C4-2B (cell line): ENCODE data around the gene HIP1.
"Not testable (repeated sequence)": the region's sequence is repeated elsewhere in the genome, so short reads cannot be mapped to it uniquely, and the experiment has no call there.

Experiments used
- H3K27ac ChIP-seq: fragments of 450-650 bp; 2 replicates; pipeline ENCODE4 v1.5.1; 2017
- ZFX ChIP-seq: fragments of 450-650 bp; IDR thresholded peaks from 2 replicates; pipeline ENCODE4 v1.6.1; 2017
- TF ChIP-seq, protein P1 (sequence below): fragments of 450-650 bp; conservative IDR thresholded peaks from 2 replicates; pipeline ENCODE4 v1.5.1; 2017; ENCODE audit warnings: mild to moderate bottlenecking

HIP1 gene

DNA sequence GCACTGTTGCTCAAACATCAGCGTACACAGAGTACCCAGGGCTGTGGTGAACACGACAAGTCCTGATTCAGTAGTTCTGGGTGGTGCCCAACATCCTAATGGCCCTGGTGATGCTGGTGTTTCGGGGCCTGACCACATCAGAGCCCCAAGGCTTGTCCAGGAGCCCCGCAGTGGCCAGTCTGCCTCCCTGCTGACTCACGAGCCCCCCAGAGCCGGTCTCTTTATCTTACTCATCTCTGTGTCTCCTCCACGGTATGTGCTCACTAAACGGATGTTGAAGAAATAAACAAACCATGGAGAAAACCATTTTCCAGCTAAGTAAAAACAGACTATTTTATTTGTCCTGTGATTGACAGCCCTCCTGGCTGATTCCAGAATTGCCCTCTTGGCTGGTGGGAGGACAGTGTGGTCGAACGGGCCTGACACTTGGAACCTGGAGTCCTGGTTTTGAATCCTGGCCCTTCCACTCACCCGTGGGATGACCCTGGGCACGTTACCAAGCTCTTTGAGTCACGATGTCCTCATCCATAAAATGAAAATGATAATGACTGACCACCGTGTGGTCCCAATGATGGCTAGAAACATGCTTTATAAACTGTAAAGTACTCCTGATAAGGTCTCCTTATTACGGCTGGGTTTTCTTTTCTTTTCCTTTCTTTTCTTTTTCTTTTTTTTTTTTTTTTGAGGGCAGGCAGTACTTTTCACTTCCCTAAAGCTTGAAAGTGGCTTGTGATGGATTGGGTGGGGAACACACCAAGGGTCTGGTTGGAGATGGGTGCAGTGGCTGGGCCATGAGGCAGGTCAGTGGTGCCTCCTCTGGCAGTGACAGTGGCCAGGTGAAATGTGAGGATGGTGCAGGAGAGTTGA lies 5.7 kb downstream of the HIP1 start:
- TF ChIP-seq, protein P1, sequence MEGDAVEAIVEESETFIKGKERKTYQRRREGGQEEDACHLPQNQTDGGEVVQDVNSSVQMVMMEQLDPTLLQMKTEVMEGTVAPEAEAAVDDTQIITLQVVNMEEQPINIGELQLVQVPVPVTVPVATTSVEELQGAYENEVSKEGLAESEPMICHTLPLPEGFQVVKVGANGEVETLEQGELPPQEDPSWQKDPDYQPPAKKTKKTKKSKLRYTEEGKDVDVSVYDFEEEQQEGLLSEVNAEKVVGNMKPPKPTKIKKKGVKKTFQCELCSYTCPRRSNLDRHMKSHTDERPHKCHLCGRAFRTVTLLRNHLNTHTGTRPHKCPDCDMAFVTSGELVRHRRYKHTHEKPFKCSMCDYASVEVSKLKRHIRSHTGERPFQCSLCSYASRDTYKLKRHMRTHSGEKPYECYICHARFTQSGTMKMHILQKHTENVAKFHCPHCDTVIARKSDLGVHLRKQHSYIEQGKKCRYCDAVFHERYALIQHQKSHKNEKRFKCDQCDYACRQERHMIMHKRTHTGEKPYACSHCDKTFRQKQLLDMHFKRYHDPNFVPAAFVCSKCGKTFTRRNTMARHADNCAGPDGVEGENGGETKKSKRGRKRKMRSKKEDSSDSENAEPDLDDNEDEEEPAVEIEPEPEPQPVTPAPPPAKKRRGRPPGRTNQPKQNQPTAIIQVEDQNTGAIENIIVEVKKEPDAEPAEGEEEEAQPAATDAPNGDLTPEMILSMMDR = no peak
- no peak for TF ChIP-seq ZFX
- H3K27ac ChIP-seq = no peak overlapping the region

DNA sequence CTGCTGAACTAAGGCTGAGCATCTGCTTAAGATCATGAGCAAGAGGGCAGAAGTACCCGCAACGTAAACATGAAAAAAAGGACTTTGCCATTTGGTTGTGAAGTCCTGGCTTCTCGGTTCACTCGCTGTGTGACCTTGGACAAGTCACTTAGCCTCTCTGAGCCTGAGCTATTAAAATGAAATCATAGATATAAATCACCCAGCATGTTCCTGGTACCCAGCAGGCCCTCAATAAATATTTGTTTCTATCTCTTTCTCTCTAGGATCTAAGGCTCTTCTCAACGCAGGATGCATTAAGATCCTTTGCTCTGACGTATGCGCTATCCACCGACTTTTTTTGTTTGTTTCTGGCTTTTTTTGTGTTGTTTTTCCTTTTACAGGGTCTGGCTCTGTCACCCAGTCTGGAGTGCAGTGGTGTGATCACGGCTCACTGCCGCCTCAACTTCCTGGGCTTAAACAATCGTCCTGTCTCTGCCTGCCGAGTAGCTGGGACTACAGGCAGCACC lies 6.7 kb downstream of the HIP1 start:
- no peak overlapping the region for H3K27ac ChIP-seq
- no peak for TF ChIP-seq ZFX
- TF ChIP-seq, protein P1 = no peak

DNA sequence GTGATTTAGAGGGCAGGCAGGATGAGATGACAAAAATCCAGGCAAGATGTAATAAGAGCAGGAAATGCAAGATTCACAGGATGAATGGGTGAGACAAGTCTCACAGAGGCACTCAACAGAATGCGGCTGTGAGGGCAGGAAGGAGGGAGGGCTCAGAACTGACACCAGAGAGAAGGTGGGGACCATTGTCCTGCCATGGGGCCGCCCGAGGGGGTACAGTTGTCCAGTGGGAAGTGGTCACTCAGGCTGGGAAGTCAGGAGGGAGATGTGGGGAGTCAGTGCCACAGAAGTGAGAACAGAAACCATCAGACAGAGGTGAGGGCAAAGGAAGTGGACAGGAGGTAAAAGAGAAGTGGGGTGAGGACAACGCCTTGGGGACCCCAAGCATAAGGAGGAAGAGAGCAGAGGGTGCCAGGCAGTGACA lies 8.9 kb downstream of the HIP1 start:
- no peak overlapping the region for H3K27ac ChIP-seq
- TF ChIP-seq, protein P1 = no peak
- no peak for TF ChIP-seq ZFX

DNA sequence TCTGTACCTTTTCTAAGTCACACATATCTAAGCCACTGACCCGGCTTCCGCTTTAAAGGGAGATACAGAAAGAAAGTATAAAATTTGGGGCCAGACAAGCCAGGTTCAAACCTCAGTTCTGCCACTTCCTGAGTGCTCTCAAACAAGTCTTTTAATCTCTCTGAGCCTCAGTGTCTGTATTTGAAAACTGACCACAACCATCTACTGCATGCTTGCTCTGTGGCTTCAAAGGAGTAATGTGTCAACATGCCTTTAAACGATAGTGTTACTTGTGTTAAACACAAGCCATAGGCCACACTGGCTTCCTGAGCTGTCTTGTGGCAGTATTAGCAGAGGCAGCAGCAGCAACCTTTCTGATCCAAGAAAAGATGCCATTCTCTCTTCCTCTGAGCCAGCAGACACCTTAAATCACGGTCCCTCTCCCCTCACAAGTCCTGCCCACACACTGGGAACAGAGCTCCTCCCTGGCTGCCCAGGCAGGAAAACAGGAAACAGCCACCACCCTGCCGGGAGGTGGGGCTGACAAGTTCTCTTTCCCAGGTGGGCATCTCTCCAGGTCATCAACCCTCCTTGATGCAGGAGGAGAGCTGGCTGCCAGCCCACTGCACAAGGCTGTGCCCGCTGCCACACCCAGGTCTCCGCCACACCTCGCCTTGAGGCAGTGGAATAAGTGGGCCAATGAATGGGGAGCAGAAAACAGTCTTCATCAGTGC lies 10.7 kb downstream of the HIP1 start:
- TF ChIP-seq, protein P1 = no peak
- TF ChIP-seq ZFX = no peak
- no peak overlapping the region for H3K27ac ChIP-seq

DNA sequence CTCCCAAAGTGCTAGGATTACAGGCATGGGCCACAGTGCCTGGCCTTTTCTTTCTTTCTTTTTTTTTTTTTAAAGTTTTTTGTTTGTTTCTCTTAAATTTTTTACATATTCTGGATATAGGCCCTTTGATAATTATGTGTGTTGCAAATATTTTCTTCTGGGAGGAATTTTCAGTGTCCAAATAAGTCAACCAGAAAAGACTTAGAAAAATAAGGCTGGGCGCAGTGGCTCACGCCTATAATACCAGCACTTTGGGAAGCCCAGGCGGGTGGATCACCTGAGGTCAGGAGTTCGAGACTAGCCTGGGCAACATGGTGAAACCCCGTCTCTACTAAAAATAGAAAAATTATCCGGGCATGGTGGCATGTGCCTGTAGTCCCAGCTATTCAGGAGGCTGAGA lies 11.4 kb downstream of the HIP1 start:
- H3K27ac ChIP-seq = not testable (repeated sequence)

DNA sequence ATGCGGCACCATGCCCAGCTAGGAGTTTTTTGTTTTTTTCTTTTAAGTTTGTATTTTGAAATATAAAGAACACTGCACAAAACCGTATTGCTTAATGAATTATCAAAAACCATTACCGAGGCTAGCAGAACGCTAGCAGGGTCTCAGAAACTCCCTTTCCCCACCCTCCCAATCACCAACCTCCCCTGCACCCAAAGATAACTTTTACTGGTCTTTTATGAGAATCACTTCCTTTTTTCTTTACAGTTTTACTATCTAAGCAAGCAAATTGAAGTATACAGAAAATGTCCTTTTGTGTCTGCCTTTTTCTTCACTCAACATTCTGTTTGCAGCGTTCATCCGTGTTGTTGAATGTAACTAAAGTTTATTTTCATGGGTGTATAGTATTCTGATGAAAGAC lies 13.4 kb downstream of the HIP1 start:
- TF ChIP-seq ZFX = no peak
- TF ChIP-seq, protein P1 = no peak
- no peak overlapping the region for H3K27ac ChIP-seq

DNA sequence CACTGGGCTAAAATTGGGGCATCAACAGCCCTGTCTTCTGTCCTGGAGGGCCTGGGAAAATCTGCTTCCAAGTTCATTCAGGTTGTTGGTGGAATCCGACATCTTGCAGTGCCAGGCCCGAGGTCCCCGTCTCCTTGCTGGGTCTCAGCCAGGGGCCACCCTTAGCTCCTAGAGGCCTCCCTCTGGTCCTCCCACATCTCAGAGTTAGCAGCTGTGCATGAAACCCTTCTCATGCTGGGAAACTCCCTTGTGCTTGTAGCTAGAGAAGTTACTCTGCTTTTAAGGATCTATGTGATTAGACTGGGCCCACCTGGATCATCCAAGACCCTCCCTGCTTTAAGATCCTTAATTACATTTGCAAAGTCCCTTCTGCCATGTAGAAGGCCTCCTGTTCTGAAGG lies 15.3 kb downstream of the HIP1 start:
- no peak overlapping the region for H3K27ac ChIP-seq
- no peak for TF ChIP-seq ZFX
- TF ChIP-seq, protein P1 = no peak
